ENCODE measurements around the gene GLB1L3.
"Not testable (repeated sequence)": the region's sequence is repeated elsewhere in the genome, so short reads cannot be mapped to it uniquely, and the experiment has no call there.

Gene GLB1L3

GRCh38 chr11:134252346-134253187, 23.6 kb upstream of the GLB1L3 start:
- DNase-seq (ENCODE audit: low read depth) = peak; percentile 15

- peak; percentile 93 for DNase-seq (ENCODE audit: low read depth)
These were observed 22.8 kb upstream of the GLB1L3 start, which contains the start of the genes ACAD8 and THYN1 for GRCh38 chr11:134253188-134253993. TSS of gene ACAD8 (plus strand) at chr11:134253568. CDS start at chr11:134253601, 33 bp downstream. TSS of gene THYN1 (minus strand) at chr11:134253352. CDS start at chr11:134252882, 470 bp downstream.

- DNase-seq (ENCODE audit: low read depth) = no peak
These were observed 21.6 kb upstream of the GLB1L3 start for GRCh38 chr11:134254433-134255183.

GRCh38 chr11:134255184-134255561, 21.0 kb upstream of the GLB1L3 start:
- not testable (repeated sequence) for DNase-seq (ENCODE audit: low read depth)

- no peak for DNase-seq (ENCODE audit: low read depth)
These were observed 19.1 kb upstream of the GLB1L3 start for GRCh38 chr11:134257101-134257500.

GRCh38 chr11:134258577-134258976, 17.6 kb upstream of the GLB1L3 start:
- no peak for DNase-seq (ENCODE audit: low read depth)

GRCh38 chr11:134260503-134260902, 15.7 kb upstream of the GLB1L3 start:
- no peak for DNase-seq (ENCODE audit: low read depth)

- DNase-seq (ENCODE audit: low read depth) = no peak
These were observed 15.2 kb upstream of the GLB1L3 start for GRCh38 chr11:134260983-134261382.

GRCh38 chr11:134261626-134262488, 14.3 kb upstream of the GLB1L3 start:
- no peak for DNase-seq (ENCODE audit: low read depth)

- DNase-seq (ENCODE audit: low read depth) = no peak
These were observed 11.0 kb upstream of the GLB1L3 start for GRCh38 chr11:134264966-134265764.

GRCh38 chr11:134266440-134266839, 9.7 kb upstream of the GLB1L3 start:
- no peak for DNase-seq (ENCODE audit: low read depth)

GRCh38 chr11:134266841-134267251, 9.3 kb upstream of the GLB1L3 start:
- DNase-seq (ENCODE audit: low read depth) = no peak

GRCh38 chr11:134267461-134267860, 8.7 kb upstream of the GLB1L3 start:
- no peak for DNase-seq (ENCODE audit: low read depth)

- no peak for DNase-seq (ENCODE audit: low read depth)
These were observed 8.2 kb upstream of the GLB1L3 start for GRCh38 chr11:134267966-134268365.

GRCh38 chr11:134270250-134270714, 5.9 kb upstream of the GLB1L3 start:
- DNase-seq (ENCODE audit: low read depth) = no peak

GRCh38 chr11:134271978-134272377, 4.2 kb upstream of the GLB1L3 start:
- DNase-seq (ENCODE audit: low read depth) = no peak

- DNase-seq (ENCODE audit: low read depth) = no peak
These were observed 3.5 kb upstream of the GLB1L3 start for GRCh38 chr11:134272381-134273316.

- no peak for DNase-seq (ENCODE audit: low read depth)
These were observed 2.9 kb upstream of the GLB1L3 start for GRCh38 chr11:134273317-134273712.

- DNase-seq (ENCODE audit: low read depth) = no peak
These were observed 1.0 kb upstream of the GLB1L3 start for GRCh38 chr11:134275188-134275533.
